Testis (tissue), 3 donors: ENCODE data around the gene TMEM242. TPM values are rescaled to one million over a fixed set of nuclear protein-coding genes. Genes with fewer than 3 reads are reported as not detected.

ENCODE experiments used
- DNase-seq: peaks from one replicate; pipeline ENCODE4 v3.0.0-alpha.2; 2019
- H3K27ac ChIP-seq, 2 donors: fragments of 200-600 bp; sonication (generic); one replicate each; pipeline ENCODE4 v1.5.1; 2019
- H3K27me3 ChIP-seq: fragments of 200-600 bp; sonication (generic); one replicate; pipeline ENCODE4 v1.5.1; 2019
- H3K36me3 ChIP-seq: fragments of 200-600 bp; sonication (generic); one replicate; pipeline ENCODE4 v1.5.1; 2017; ENCODE audit warnings: low read depth; ENCODE audit errors: missing control alignments
- H3K4me1 ChIP-seq: fragments of 200-600 bp; sonication (generic); one replicate; pipeline ENCODE4 v1.5.1; 2019
- H3K4me3 ChIP-seq, 2 donors: fragments of 200-600 bp; sonication (generic); one replicate each; pipeline ENCODE4 v1.5.1; 2017 to 2019
- H3K9me3 ChIP-seq: fragments of 200-600 bp; sonication (generic); one replicate; pipeline ENCODE4 v1.5.1; 2017
- POLR2A ChIP-seq: fragments of 450-650 bp; IDR thresholded peaks from one replicate; pipeline ENCODE4 v1.6.1; 2017; ENCODE audit warnings: antibody characterized with exemption, mild to moderate bottlenecking, moderate library complexity
- WGBS, 2 donors: methylation state at CpG; one replicate each; pipeline ENCODE4 v1.1.5; 2018; 5-methylcytosine and 5-hydroxymethylcytosine counted together
- intact Hi-C: fragments of 100-400 bp; cut with DNase I; formaldehyde crosslinking; loops from one replicate; pipeline ENCODE4 v1.15.1; 2023; ENCODE audit warnings: low total_unique reads
- polyA plus RNA-seq: library from polyadenylated mRNA; stranded (reverse); fragments of 350-450 nt; fragmentation: Illumina TruSeq; extraction: RNeasy Lipid Tissue Mini Kit (QIAGEN cat#74804); gene quantifications from one replicate; pipeline ENCODE4 v1.2.3, GENCODE V29; 2014; ENCODE audit warnings: low read depth, low replicate concordance; ENCODE audit not compliant: insufficient read depth
- total RNA-seq, 2 donors: library from RNA; depleted of rRNA; stranded (reverse); fragments of >200 nt; gene quantifications; one replicate each; pipeline ENCODE4 v1.2.3, GENCODE V29; 2016
- TF ChIP-seq, protein P1 (sequence below), 3 experiments: fragments of 450-650 bp in 2 of 3; fragments of 200-600 bp in 1 of 3; sonication (generic) in 1 of 3; IDR thresholded peaks; one replicate each; pipeline ENCODE4 v1.5.1; 2016 to 2019; ENCODE audit warnings: antibody characterized with exemption in 3 of 3, mild to moderate bottlenecking in 2 of 3, moderate library complexity in 1 of 3

The TMEM242 gene
- total and polyA plus RNA-seq, 3 donors from 2014 or later, result 8.9 to 11.9 (median 10.3) TPM

DNA sequence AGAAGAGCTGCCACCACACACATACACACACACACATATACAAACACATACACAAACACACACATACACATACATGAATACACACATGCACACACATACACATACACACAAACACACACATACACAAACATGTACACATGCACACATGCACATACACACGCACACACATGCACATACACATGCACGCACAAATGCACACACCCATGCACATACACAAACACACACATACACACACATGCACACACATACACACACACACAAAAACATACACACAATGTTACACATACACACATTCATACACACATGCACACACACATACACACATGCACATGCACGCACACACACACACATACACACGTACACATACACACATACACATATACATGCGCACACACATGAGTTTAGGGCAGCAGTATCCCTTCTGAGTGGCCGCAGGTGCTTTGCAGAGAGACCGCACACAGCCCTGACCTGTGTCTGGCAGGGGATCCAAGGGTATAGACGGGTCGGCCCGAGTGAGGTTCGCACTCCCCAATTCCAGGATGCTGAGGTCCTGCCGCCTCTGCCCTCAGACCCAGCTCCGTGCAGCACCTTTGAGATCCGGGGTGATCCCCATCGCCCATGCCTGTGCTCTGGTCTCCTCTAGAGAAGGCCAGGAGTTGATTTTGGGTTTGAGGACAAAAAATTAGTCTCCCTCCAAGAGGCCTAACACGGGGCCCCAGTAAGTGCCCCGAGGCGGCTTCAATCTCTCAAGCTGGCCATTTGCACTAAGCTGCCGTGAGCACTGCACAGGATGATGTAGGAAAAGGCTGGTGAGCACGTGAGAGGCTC, 56.8 kb downstream of the TMEM242 start:
- TF ChIP-seq, protein P1, sequence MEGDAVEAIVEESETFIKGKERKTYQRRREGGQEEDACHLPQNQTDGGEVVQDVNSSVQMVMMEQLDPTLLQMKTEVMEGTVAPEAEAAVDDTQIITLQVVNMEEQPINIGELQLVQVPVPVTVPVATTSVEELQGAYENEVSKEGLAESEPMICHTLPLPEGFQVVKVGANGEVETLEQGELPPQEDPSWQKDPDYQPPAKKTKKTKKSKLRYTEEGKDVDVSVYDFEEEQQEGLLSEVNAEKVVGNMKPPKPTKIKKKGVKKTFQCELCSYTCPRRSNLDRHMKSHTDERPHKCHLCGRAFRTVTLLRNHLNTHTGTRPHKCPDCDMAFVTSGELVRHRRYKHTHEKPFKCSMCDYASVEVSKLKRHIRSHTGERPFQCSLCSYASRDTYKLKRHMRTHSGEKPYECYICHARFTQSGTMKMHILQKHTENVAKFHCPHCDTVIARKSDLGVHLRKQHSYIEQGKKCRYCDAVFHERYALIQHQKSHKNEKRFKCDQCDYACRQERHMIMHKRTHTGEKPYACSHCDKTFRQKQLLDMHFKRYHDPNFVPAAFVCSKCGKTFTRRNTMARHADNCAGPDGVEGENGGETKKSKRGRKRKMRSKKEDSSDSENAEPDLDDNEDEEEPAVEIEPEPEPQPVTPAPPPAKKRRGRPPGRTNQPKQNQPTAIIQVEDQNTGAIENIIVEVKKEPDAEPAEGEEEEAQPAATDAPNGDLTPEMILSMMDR (IDR thresholded peaks at IDR 0.05), result no peak
- TF ChIP-seq POLR2A, result no peak
- DNase-seq, result no peak
- Histone ChIP-seq H3K27me3 (no peaks in the 10 kb centered on the region), H3K4me3 (no peak overlapping the region), H3K9me3 (no peaks in the 10 kb centered on the region), H3K4me1 (peaks cover 21% of the 10 kb centered on the region), H3K27ac (no peak overlapping the region), H3K36me3 (no peaks in the 10 kb centered on the region)
- WGBS, 2 donors, result 86 to 88% methylated on average over 12 to 20 of the region's 20 CpGs
- intact Hi-C loops, result no loop called here

DNA sequence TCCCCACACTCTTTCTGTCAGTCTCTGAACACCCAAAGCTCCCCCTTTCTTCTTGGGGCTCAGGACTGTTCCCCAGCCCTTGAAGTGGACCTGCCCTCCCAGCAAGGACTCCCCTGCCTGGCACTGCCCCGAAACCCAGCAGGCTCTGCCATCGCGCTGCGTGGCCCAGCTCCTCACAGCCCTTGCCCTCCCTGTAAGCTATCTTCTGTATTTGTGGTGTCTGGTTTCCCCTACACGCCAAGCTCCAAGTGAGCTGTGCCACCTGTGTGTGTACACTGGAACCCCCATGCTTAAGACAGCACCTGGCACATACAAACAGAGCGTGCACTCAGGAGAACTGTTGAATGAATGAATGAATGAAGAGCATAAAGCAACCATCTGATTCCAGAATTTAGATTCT, 57.7 kb downstream of the TMEM242 start:
- intact Hi-C loops, result no loop called here
- WGBS, 2 donors, result 83 to 90% methylated on average over 6 of the region's 6 CpGs
- no peaks in the 10 kb centered on the region for H3K36me3 ChIP-seq

DNA sequence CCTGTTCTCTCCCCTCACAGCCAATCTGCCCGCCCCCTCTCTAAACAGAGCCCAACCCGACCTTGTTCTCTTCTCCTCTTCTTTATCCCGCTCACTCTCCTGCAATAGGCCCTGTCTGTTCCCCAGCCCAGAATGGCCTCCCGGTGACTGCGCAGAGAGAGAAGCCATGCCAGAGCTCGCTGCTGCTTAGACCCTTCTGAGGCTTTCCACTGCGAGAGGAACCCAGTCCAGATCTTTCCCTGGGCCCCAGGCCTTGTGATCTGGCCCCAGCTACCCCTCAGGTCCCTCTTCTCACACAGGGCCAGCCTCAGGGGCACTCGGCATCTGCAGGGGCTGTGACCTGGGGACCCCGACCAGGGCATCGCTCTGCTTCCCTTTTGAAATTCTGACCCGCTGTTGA, 58.1 kb downstream of the TMEM242 start:
- H3K9me3 ChIP-seq, result no peaks in the 10 kb centered on the region
- WGBS, 2 donors, result 82% methylated on average over 11 of the region's 11 CpGs
- TF ChIP-seq, protein P1 (IDR thresholded peaks at IDR 0.05), result no peak
- no peak for TF ChIP-seq POLR2A

More for the DNA sequence above, 57.7 kb downstream of the TMEM242 start:
- no peak for DNase-seq
- H3K4me3 ChIP-seq, result no peak overlapping the region
- TF ChIP-seq, protein P1 (IDR thresholded peaks at IDR 0.05), result no peak
- no peak for TF ChIP-seq POLR2A
- no peak overlapping the region for H3K27ac ChIP-seq
- no peaks in the 10 kb centered on the region for H3K9me3 ChIP-seq
- peaks cover 21% of the 10 kb centered on the region for H3K4me1 ChIP-seq
- H3K27me3 ChIP-seq, result no peaks in the 10 kb centered on the region

DNA sequence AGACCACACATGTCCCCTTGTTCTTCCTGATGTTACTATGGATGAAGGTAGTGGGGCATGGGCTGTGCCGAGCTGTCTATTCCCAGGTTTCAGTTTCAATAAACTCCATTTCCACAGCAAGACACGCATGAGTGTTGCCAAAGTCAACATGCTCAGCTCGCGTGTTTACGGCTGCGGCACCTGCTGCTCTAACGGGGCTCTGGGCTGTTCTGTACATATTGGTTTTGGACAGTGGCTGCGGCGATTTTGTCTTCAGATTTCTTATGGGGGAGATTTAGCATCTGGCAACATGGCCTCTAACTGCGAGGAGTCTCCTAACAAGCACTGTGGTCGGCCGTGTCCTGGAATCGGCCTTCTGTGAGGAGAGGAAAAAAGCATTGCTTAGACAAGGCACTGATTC, 58.6 kb downstream of the TMEM242 start:
- H3K4me3 ChIP-seq, result no peak overlapping the region
- no peak overlapping the region for H3K27ac ChIP-seq
- TF ChIP-seq POLR2A, result no peak
- TF ChIP-seq, protein P1 (IDR thresholded peaks at IDR 0.05), result no peak
- intact Hi-C loops, result no loop called here
- WGBS, 2 donors, result 58 to 75% methylated on average over 13 of the region's 13 CpGs
- no peaks in the 10 kb centered on the region for H3K9me3 ChIP-seq
- no peak for DNase-seq
- no peaks in the 10 kb centered on the region for H3K27me3 ChIP-seq
- peaks cover 19% of the 10 kb centered on the region for H3K4me1 ChIP-seq
- no peaks in the 10 kb centered on the region for H3K36me3 ChIP-seq

More for the DNA sequence above, 58.1 kb downstream of the TMEM242 start:
- DNase-seq, result no peak
- H3K4me1 ChIP-seq, result peaks cover 21% of the 10 kb centered on the region
- H3K27ac ChIP-seq, result no peak overlapping the region
- H3K4me3 ChIP-seq, result no peak overlapping the region
- H3K36me3 ChIP-seq, result no peaks in the 10 kb centered on the region
- intact Hi-C loops, result no loop called here
- H3K27me3 ChIP-seq, result no peaks in the 10 kb centered on the region
